GM12878 (cell line): ENCODE results near the gene PRUNE2. TPM values are rescaled to one million over a fixed set of nuclear protein-coding genes. Genes with fewer than 3 reads are reported as not detected.

Experiments used
- ATAC-seq: fragments of 200-7000 bp; cut with Tn5 transposase; 3 replicates; pipeline ENCODE4 v1.9.1; 2020; ENCODE audit warnings: mild to moderate bottlenecking, moderate library complexity
- BruUV-seq: library from RNA; stranded (reverse); fragments of 400-500 nt; replicated peaks from 2 replicates; lab custom pipeline; 2021; lab: Mats Ljungman, UMichigan
- CTCF ChIA-PET: fragments of 300-600 bp; sonication (Branson Sonifier 250); formaldehyde crosslinking; extraction: SDS; loops from one replicate; lab custom pipeline; 2021; ENCODE audit warnings: inconsistent platforms; lab: Yijun Ruan, JAX
- POLR2A ChIA-PET: fragments of 350-600 bp; formaldehyde crosslinking; extraction: SDS; loops from one replicate; lab custom pipeline; 2021; ENCODE audit warnings: inconsistent platforms; lab: Charles Lee
- RAD21 ChIA-PET: fragments of 300-600 bp; sonication (Branson Sonifier 250); formaldehyde crosslinking; loops from one replicate; lab custom pipeline; 2023; ENCODE audit warnings: antibody characterized with exemption; ENCODE audit not compliant: unreplicated experiment; lab: Charles Lee
- SMC1A ChIA-PET: fragments of 300-600 bp; sonication (Branson Sonifier 250); formaldehyde crosslinking; loops from one replicate; lab custom pipeline; 2023; ENCODE audit not compliant: unreplicated experiment, uncharacterized antibody; lab: Charles Lee
- DNase-seq: peaks from one replicate; pipeline ENCODE4 v3.0.0-alpha.2; 2011; ENCODE audit warnings: low read depth, low spot score
- FAIRE-seq: peaks from 3 replicates; lab custom pipeline; 2011; peaks lifted over from hg19 to GRCh38; lab: Jason Lieb, UNC
- H2AFZ ChIP-seq: 2 replicates; pipeline ENCODE4 v1.6.0; 2011; ENCODE audit warnings: low read depth, low read length, control low read depth; ENCODE audit not compliant: control insufficient read depth
- H3K27ac ChIP-seq: 2 replicates; pipeline ENCODE4 v1.5.1; 2011; ENCODE audit warnings: control low read depth; ENCODE audit not compliant: control insufficient read depth, insufficient read depth
- H3K27me3 ChIP-seq, 2 experiments: replicated peaks in 1 of 2; 2 replicates each; pipeline versions ENCODE4 v1.6.0 to v1.6.1; 2011; ENCODE audit warnings: low read length in 1 of 2; ENCODE audit not compliant: control insufficient read depth in 2 of 2, insufficient read depth in 2 of 2
- H3K36me3 ChIP-seq, 2 experiments: 2 replicates each; pipeline ENCODE4 v1.5.1; 2011; ENCODE audit warnings: low read length in 1 of 2; ENCODE audit not compliant: control insufficient read depth in 2 of 2, insufficient read depth in 2 of 2
- H3K4me1 ChIP-seq: 2 replicates; pipeline ENCODE4 v1.6.1; 2011; ENCODE audit warnings: mild to moderate bottlenecking, low read length, moderate library complexity, mixed read lengths; ENCODE audit not compliant: control insufficient read depth, insufficient read depth
- H3K4me2 ChIP-seq: 2 replicates; pipeline ENCODE4 v1.6.0; 2011; ENCODE audit warnings: control low read depth; ENCODE audit not compliant: control insufficient read depth, insufficient read depth
- H3K4me3 ChIP-seq: fragments of 200-600 bp; sonication (generic); 2 replicates; pipeline ENCODE4 v1.5.1; 2016
- H3K79me2 ChIP-seq: 2 replicates; pipeline ENCODE4 v1.6.0; 2011; ENCODE audit warnings: low read length; ENCODE audit not compliant: control insufficient read depth, insufficient read depth
- H3K9ac ChIP-seq: 2 replicates; pipeline ENCODE4 v1.8.0; 2011; ENCODE audit warnings: low read length, control low read depth, mixed read lengths; ENCODE audit not compliant: control insufficient read depth, insufficient read depth
- H3K9me3 ChIP-seq: replicated peaks from 3 replicates; pipeline ENCODE4 v1.5.1; 2011; ENCODE audit warnings: mild to moderate bottlenecking, low read length; ENCODE audit not compliant: control insufficient read depth, insufficient read depth
- H4K20me1 ChIP-seq: 2 replicates; pipeline ENCODE4 v1.6.0; 2011; ENCODE audit not compliant: control insufficient read depth, insufficient read depth
- EED ChIP-seq: sonication (generic); IDR thresholded peaks from 2 replicates; pipeline ENCODE4 v1.6.1; 2016; ENCODE audit warnings: antibody characterized with exemption, low read depth
- ESRRA ChIP-seq: IDR thresholded peaks from 2 replicates; pipeline ENCODE4 v1.6.1; 2012; ENCODE audit warnings: mild to moderate bottlenecking, low read length, improper control_type of control experiment
- GATAD2B ChIP-seq: fragments of 450-650 bp; conservative IDR thresholded peaks from 2 replicates; pipeline ENCODE4 v1.6.1; 2017; ENCODE audit warnings: low read depth, mild to moderate bottlenecking, moderate library complexity
- KAT2A ChIP-seq: conservative IDR thresholded peaks from 2 replicates; pipeline ENCODE4 v1.6.1; 2011; ENCODE audit warnings: low read depth, low read length; ENCODE audit not compliant: control insufficient read depth
- SMARCA5 ChIP-seq: fragments of 450-650 bp; IDR thresholded peaks from 2 replicates; pipeline ENCODE4 v1.6.1; 2017; ENCODE audit warnings: mild to moderate bottlenecking
- SREBF2 ChIP-seq: IDR thresholded peaks from 2 replicates; pipeline ENCODE4 v1.6.1; 2012; ENCODE audit warnings: mild to moderate bottlenecking, low read length
- TCF3 ChIP-seq: IDR thresholded peaks from 2 replicates; pipeline ENCODE4 v1.6.1; 2012; ENCODE audit warnings: low read depth, mild to moderate bottlenecking, low read length, borderline replicate concordance; ENCODE audit not compliant: insufficient read depth
- ZNF622 ChIP-seq: fragments of 450-650 bp; IDR thresholded peaks from 2 replicates; pipeline ENCODE4 v1.6.1; 2017; ENCODE audit warnings: mild to moderate bottlenecking, inconsistent platforms
- WGBS: methylation state at CpG from one replicate; pipeline ENCODE4 v1.1.6; 2016; ENCODE audit warnings: low lambda C conversion rate; ENCODE audit not compliant: insufficient replicate concordance, insufficient coverage; ENCODE audit errors: missing lambda C conversion rate; 5-methylcytosine and 5-hydroxymethylcytosine counted together
- in situ Hi-C: fragments of 300-500 bp; cut with MboI; formaldehyde crosslinking; loops from 9 replicates; pipeline ENCODE4 v1.14.3; 2018; ENCODE audit warnings: mixed read lengths
- intact Hi-C: fragments of 100-400 bp; cut with micrococcal nuclease; formaldehyde crosslinking; loops from one replicate; pipeline ENCODE4 v1.14.2; 2022; ENCODE audit not compliant: unreplicated experiment
- polyA plus RNA-seq, 11 experiments: library from polyadenylated mRNA; depleted of rRNA in 4 of 11; unstranded in 6 of 11; stranded (reverse) in 5 of 11; fragments of >200 nt; fragmentation: Nextera tagmentation in 4 of 11; fragmentation: Illumina TruSeq in 1 of 11; extraction: Ambion mirVana in 4 of 11; extraction: Trizol in 1 of 11; gene quantifications; 1 replicate in 1 of 11; 2 replicates in 10 of 11; pipeline versions ENCODE4 v1.2.1 to v1.2.3, GENCODE V29; 2011 to 2016; ENCODE audit warnings: inconsistent platforms in 2 of 11, missing spikeins in 2 of 11, low read depth in 1 of 11
- total RNA-seq, 4 experiments: library from RNA; depleted of rRNA in 3 of 4; stranded (reverse); fragments of >200 nt in 3 of 4; fragmentation: Illumina TruSeq in 1 of 4; extraction: Trizol in 1 of 4; gene quantifications; 2 replicates each; pipeline versions ENCODE4 v1.2.1 to v1.2.3, GENCODE V29; 2013 to 2021
- TF ChIP-seq, protein P1 (sequence below): fragments of 450-650 bp; IDR thresholded peaks from 2 replicates; pipeline ENCODE4 v1.6.1; 2017; ENCODE audit warnings: mild to moderate bottlenecking, moderate library complexity
- TF ChIP-seq, protein P2 (sequence below): fragments of 450-650 bp; IDR thresholded peaks from 2 replicates; pipeline ENCODE4 v1.6.1; 2018; ENCODE audit warnings: mild to moderate bottlenecking, low read depth, moderate library complexity; ENCODE audit not compliant: partially characterized antibody
- TF ChIP-seq, protein P3 (sequence below): fragments of 450-650 bp; IDR thresholded peaks from 2 replicates; pipeline ENCODE4 v1.6.1; 2014; ENCODE audit warnings: mild to moderate bottlenecking
- TF ChIP-seq, protein P4 (sequence below): fragments of 450-650 bp; IDR thresholded peaks from 2 replicates; pipeline ENCODE4 v1.6.1; 2016; ENCODE audit warnings: mild to moderate bottlenecking, moderate library complexity, borderline replicate concordance

The PRUNE2 gene
- total and polyA plus RNA-seq, 10 of the 15 experiments (the other 5 are each of a cell fraction or from before 2014, with no cell fraction given): 0.07 to 0.63 (median 0.25) TPM

DNA sequence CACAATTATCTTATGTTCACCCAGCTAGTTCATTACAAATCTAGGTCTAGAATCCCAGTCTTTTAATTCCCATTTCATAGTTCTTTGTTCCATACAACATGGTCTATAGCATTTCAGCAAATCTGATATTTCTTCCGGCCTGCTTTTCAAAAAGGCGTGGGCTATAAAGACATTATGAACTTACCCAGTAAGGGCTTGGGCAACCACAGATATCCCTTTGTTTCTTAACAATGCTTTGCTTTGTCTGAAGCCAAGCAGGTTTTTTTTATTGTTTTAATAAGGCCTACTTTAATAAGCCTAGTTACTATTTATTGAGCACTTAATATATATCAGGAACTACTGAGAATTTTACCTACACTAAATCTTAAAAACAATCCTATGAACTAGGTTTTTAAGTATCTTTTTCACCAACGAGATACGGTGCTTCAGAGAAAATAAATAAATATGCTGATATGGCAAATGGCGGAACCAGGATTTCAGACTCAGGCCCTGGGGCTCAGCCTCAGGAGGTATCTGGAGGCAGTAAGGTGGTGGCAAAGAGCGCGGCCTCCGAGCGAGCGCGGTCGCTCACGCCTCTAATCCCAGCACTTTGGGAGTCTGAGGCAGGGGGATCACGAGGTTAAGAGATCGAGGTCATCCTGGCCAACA is 112.0 kb downstream of the PRUNE2 start:
- FAIRE-seq (no peak), DNase-seq (no peak), ATAC-seq (no peak)
- Histone ChIP-seq H4K20me1 (no peaks in the 10 kb centered on the region), H3K4me2 (no peak overlapping the region), H3K9me3 (no peaks in the 10 kb centered on the region), H3K79me2 (no peaks in the 10 kb centered on the region), H3K36me3 (no peaks in the 10 kb centered on the region), H3K9ac (no peak overlapping the region), H2AFZ (no peak overlapping the region), H3K4me3 (no peak overlapping the region), H3K27me3 (no peaks in the 10 kb centered on the region; a peak in 2 of 4 replicates), H3K27ac (no peak overlapping the region), H3K4me1 (no peaks in the 10 kb centered on the region)
- WGBS: 71% methylated on average over 15 of the region's 15 CpGs
- in situ Hi-C loops: no loop called here
- ChIA-PET SMC1A (no interaction called here), CTCF (interaction anchor here (0.8 kb wide), 1 partner anchor 206 kb away, joined by 3 read pairs; no protein-coding TSS in a partner anchor), RAD21 (no interaction called here), POLR2A (no interaction called here)
- intact Hi-C loops: no loop called here
- BruUV-seq: no TSS peak
- TF ChIP-seq SMARCA5: no peak
- TF ChIP-seq TCF3: no peak
- TF ChIP-seq GATAD2B: no peak
- TF ChIP-seq EED: no peak
- TF ChIP-seq, protein P1, sequence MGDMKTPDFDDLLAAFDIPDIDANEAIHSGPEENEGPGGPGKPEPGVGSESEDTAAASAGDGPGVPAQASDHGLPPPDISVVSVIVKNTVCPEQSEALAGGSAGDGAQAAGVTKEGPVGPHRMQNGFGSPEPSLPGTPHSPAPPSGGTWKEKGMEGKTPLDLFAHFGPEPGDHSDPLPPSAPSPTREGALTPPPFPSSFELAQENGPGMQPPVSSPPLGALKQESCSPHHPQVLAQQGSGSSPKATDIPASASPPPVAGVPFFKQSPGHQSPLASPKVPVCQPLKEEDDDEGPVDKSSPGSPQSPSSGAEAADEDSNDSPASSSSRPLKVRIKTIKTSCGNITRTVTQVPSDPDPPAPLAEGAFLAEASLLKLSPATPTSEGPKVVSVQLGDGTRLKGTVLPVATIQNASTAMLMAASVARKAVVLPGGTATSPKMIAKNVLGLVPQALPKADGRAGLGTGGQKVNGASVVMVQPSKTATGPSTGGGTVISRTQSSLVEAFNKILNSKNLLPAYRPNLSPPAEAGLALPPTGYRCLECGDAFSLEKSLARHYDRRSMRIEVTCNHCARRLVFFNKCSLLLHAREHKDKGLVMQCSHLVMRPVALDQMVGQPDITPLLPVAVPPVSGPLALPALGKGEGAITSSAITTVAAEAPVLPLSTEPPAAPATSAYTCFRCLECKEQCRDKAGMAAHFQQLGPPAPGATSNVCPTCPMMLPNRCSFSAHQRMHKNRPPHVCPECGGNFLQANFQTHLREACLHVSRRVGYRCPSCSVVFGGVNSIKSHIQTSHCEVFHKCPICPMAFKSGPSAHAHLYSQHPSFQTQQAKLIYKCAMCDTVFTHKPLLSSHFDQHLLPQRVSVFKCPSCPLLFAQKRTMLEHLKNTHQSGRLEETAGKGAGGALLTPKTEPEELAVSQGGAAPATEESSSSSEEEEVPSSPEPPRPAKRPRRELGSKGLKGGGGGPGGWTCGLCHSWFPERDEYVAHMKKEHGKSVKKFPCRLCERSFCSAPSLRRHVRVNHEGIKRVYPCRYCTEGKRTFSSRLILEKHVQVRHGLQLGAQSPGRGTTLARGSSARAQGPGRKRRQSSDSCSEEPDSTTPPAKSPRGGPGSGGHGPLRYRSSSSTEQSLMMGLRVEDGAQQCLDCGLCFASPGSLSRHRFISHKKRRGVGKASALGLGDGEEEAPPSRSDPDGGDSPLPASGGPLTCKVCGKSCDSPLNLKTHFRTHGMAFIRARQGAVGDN: no peak
- TF ChIP-seq SREBF2: no peak
- TF ChIP-seq ESRRA: no peak
- TF ChIP-seq, protein P2, sequence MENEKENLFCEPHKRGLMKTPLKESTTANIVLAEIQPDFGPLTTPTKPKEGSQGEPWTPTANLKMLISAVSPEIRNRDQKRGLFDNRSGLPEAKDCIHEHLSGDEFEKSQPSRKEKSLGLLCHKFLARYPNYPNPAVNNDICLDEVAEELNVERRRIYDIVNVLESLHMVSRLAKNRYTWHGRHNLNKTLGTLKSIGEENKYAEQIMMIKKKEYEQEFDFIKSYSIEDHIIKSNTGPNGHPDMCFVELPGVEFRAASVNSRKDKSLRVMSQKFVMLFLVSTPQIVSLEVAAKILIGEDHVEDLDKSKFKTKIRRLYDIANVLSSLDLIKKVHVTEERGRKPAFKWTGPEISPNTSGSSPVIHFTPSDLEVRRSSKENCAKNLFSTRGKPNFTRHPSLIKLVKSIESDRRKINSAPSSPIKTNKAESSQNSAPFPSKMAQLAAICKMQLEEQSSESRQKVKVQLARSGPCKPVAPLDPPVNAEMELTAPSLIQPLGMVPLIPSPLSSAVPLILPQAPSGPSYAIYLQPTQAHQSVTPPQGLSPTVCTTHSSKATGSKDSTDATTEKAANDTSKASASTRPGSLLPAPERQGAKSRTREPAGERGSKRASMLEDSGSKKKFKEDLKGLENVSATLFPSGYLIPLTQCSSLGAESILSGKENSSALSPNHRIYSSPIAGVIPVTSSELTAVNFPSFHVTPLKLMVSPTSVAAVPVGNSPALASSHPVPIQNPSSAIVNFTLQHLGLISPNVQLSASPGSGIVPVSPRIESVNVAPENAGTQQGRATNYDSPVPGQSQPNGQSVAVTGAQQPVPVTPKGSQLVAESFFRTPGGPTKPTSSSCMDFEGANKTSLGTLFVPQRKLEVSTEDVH: no peak
- no peak for TF ChIP-seq KAT2A
- TF ChIP-seq, protein P3, sequence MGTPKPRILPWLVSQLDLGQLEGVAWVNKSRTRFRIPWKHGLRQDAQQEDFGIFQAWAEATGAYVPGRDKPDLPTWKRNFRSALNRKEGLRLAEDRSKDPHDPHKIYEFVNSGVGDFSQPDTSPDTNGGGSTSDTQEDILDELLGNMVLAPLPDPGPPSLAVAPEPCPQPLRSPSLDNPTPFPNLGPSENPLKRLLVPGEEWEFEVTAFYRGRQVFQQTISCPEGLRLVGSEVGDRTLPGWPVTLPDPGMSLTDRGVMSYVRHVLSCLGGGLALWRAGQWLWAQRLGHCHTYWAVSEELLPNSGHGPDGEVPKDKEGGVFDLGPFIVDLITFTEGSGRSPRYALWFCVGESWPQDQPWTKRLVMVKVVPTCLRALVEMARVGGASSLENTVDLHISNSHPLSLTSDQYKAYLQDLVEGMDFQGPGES: no peak
- TF ChIP-seq, protein P4, sequence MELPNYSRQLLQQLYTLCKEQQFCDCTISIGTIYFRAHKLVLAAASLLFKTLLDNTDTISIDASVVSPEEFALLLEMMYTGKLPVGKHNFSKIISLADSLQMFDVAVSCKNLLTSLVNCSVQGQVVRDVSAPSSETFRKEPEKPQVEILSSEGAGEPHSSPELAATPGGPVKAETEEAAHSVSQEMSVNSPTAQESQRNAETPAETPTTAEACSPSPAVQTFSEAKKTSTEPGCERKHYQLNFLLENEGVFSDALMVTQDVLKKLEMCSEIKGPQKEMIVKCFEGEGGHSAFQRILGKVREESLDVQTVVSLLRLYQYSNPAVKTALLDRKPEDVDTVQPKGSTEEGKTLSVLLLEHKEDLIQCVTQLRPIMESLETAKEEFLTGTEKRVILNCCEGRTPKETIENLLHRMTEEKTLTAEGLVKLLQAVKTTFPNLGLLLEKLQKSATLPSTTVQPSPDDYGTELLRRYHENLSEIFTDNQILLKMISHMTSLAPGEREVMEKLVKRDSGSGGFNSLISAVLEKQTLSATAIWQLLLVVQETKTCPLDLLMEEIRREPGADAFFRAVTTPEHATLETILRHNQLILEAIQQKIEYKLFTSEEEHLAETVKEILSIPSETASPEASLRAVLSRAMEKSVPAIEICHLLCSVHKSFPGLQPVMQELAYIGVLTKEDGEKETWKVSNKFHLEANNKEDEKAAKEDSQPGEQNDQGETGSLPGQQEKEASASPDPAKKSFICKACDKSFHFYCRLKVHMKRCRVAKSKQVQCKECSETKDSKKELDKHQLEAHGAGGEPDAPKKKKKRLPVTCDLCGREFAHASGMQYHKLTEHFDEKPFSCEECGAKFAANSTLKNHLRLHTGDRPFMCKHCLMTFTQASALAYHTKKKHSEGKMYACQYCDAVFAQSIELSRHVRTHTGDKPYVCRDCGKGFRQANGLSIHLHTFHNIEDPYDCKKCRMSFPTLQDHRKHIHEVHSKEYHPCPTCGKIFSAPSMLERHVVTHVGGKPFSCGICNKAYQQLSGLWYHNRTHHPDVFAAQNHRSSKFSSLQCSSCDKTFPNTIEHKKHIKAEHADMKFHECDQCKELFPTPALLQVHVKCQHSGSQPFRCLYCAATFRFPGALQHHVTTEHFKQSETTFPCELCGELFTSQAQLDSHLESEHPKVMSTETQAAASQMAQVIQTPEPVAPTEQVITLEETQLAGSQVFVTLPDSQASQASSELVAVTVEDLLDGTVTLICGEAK: no peak
- TF ChIP-seq ZNF622: no peak
